T-helper 2 cell (primary cell): Measurements from ENCODE around the gene DTHD1.

Source experiments
- DNase-seq, 5 experiments: peaks; one replicate each; pipeline versions ENCODE4 v3.0.0 to v3.0.0-alpha.2; 2012 to 2022
- total RNA-seq, 2 donors: gene quantifications; one replicate each; lab custom pipeline; 2026; lab: John Stamatoyannopoulos, UW

The DTHD1 gene
- 0 to 0.47 reads per million in 2 donors for total RNA-seq

GRCh38 chr4:36281384-36282106 lies at the start of gene DTHD1:
Gene DTHD1 (plus strand): TSS chr4:36281616. CDS start chr4:36281759, 143 bp downstream.
- peak in 2 of 5 experiments; percentile 8 to 33 for DNase-seq

GRCh38 chr4:36233567-36234266 lies 47.7 kb upstream of the DTHD1 start:
- no peak for DNase-seq

GRCh38 chr4:36235306-36235705 lies 46.1 kb upstream of the DTHD1 start:
- DNase-seq, result no peak

GRCh38 chr4:36236159-36236558 lies 45.3 kb upstream of the DTHD1 start:
- DNase-seq, result no peak

- DNase-seq, result peak in 1 of 5 experiments; percentile 34
These were observed 43.8 kb upstream of the DTHD1 start for GRCh38 chr4:36237366-36238313.

GRCh38 chr4:36241771-36242170 lies 39.6 kb upstream of the DTHD1 start:
- peak in 2 of 5 experiments; percentile 58 to 91 for DNase-seq

GRCh38 chr4:36242629-36243354 lies 38.6 kb upstream of the DTHD1 start:
- DNase-seq, result peak in 1 of 5 experiments; percentile 38

GRCh38 chr4:36243355-36244256 lies 37.8 kb upstream of the DTHD1 start:
- DNase-seq, result peak in 2 of 5 experiments; percentile 35 to 56

- DNase-seq, result peak; percentile 48 to 89 (median 67)
These were observed 36.9 kb upstream of the DTHD1 start, which contains the start of gene ARAP2 for GRCh38 chr4:36244257-36245082. Gene ARAP2 (minus strand): TSS chr4:36244514. CDS start chr4:36229486, 15,028 bp downstream.

- no peak for DNase-seq
These were observed 31.8 kb upstream of the DTHD1 start for GRCh38 chr4:36249610-36250009.

- peak in 1 of 5 experiments; percentile 31 for DNase-seq
These were observed 29.4 kb upstream of the DTHD1 start for GRCh38 chr4:36251983-36252382.

GRCh38 chr4:36254371-36254770 lies 27.0 kb upstream of the DTHD1 start:
- DNase-seq, result no peak

GRCh38 chr4:36255577-36255976 lies 25.8 kb upstream of the DTHD1 start:
- peak in 3 of 5 experiments; percentile 50 to 92 (median 89) for DNase-seq

- peak in 1 of 5 experiments; percentile 54 for DNase-seq
These were observed 25.0 kb upstream of the DTHD1 start for GRCh38 chr4:36256398-36256891.

- DNase-seq, result no peak
These were observed 20.7 kb upstream of the DTHD1 start for GRCh38 chr4:36260731-36261130.

- DNase-seq, result no peak
These were observed 17.1 kb upstream of the DTHD1 start for GRCh38 chr4:36264207-36264826.

GRCh38 chr4:36267486-36268268 lies 13.7 kb upstream of the DTHD1 start:
- DNase-seq, result peak in 1 of 5 experiments; percentile 24

- DNase-seq, result peak in 3 of 5 experiments; percentile 18 to 70 (median 56)
These were observed 12.3 kb upstream of the DTHD1 start for GRCh38 chr4:36269101-36269500.
